GM12878 (cell line): ENCODE results near the gene APOBEC3B. TPM values are rescaled to one million over a fixed set of nuclear protein-coding genes. Genes with fewer than 3 reads are reported as not detected.

Source experiments
- ATF3 ChIP-seq: IDR thresholded peaks from 2 replicates; pipeline ENCODE4 v1.6.1; 2011; ENCODE audit warnings: low read depth, mild to moderate bottlenecking, low read length, moderate library complexity, borderline replicate concordance; ENCODE audit errors: extremely low read depth
- BHLHE40 ChIP-seq, 2 experiments: fragments of 450-650 bp in 1 of 2; IDR thresholded peaks; 2 replicates each; pipeline ENCODE4 v1.6.1; 2011 to 2017; ENCODE audit warnings: low read depth in 2 of 2, borderline replicate concordance in 1 of 2, improper control_type of control experiment in 1 of 2, low read length in 1 of 2, mild to moderate bottlenecking in 1 of 2
- CEBPB ChIP-seq, 2 experiments: fragments of 150-350 bp in 1 of 2; IDR thresholded peaks; 2 replicates each; pipeline ENCODE4 v1.6.1; 2012 to 2014; ENCODE audit warnings: low read depth in 2 of 2, low read length in 2 of 2, borderline replicate concordance in 1 of 2, inconsistent platforms in 1 of 2
- CREB1 ChIP-seq: IDR thresholded peaks from 2 replicates; pipeline ENCODE4 v1.6.1; 2012; ENCODE audit warnings: low read depth, mild to moderate bottlenecking, inconsistent platforms
- CREM ChIP-seq: IDR thresholded peaks from 2 replicates; pipeline ENCODE4 v1.6.1; 2014; ENCODE audit warnings: antibody characterized with exemption, low read depth
- GABPA ChIP-seq: IDR thresholded peaks from 2 replicates; pipeline ENCODE4 v1.6.1; 2014; ENCODE audit warnings: antibody characterized with exemption, low read depth, mild to moderate bottlenecking, inconsistent platforms
- HDGF ChIP-seq: fragments of 450-650 bp; IDR thresholded peaks from 2 replicates; pipeline ENCODE4 v1.6.1; 2016; ENCODE audit warnings: antibody characterized with exemption
- IKZF2 ChIP-seq, 2 experiments: fragments of 450-650 bp; IDR thresholded peaks; 2 replicates each; pipeline ENCODE4 v1.6.1; 2017; ENCODE audit warnings: mild to moderate bottlenecking in 2 of 2, moderate library complexity in 2 of 2
- MEF2A ChIP-seq: IDR thresholded peaks from 2 replicates; pipeline ENCODE4 v1.6.1; 2011; ENCODE audit warnings: low read depth, mild to moderate bottlenecking, low read length, moderate library complexity; ENCODE audit not compliant: insufficient read depth
- MEF2B ChIP-seq: fragments of 450-650 bp; IDR thresholded peaks from 2 replicates; pipeline ENCODE4 v1.6.1; 2018; ENCODE audit warnings: mild to moderate bottlenecking, moderate library complexity; ENCODE audit not compliant: partially characterized antibody, poor library complexity, severe bottlenecking
- MLLT1 ChIP-seq: fragments of 450-650 bp; IDR thresholded peaks from 2 replicates; pipeline ENCODE4 v1.6.1; 2016; ENCODE audit warnings: mild to moderate bottlenecking
- MTA2 ChIP-seq: fragments of 450-650 bp; IDR thresholded peaks from 2 replicates; pipeline ENCODE4 v1.6.1; 2016; ENCODE audit warnings: low read depth, mild to moderate bottlenecking, moderate library complexity
- NBN ChIP-seq: fragments of 450-650 bp; IDR thresholded peaks from 2 replicates; pipeline ENCODE4 v1.6.1; 2016
- NFIC ChIP-seq: IDR thresholded peaks from 2 replicates; pipeline ENCODE4 v1.6.1; 2012; ENCODE audit warnings: low read depth, mild to moderate bottlenecking, inconsistent platforms, low read length, moderate library complexity
- NR2F1 ChIP-seq: fragments of 450-650 bp; conservative IDR thresholded peaks from 2 replicates; pipeline ENCODE4 v1.6.1; 2017; ENCODE audit warnings: mild to moderate bottlenecking
- RELA ChIP-seq: fragments of 450-650 bp; IDR thresholded peaks from 2 replicates; pipeline ENCODE4 v1.8.0; 2014; ENCODE audit warnings: borderline replicate concordance; ENCODE audit not compliant: partially characterized antibody
- SMAD1 ChIP-seq: fragments of 450-650 bp; IDR thresholded peaks from 2 replicates; pipeline ENCODE4 v1.6.1; 2018; ENCODE audit warnings: mild to moderate bottlenecking, low read depth; ENCODE audit not compliant: partially characterized antibody
- SMARCA5 ChIP-seq: fragments of 450-650 bp; IDR thresholded peaks from 2 replicates; pipeline ENCODE4 v1.6.1; 2017; ENCODE audit warnings: mild to moderate bottlenecking
- SP1 ChIP-seq: IDR thresholded peaks from one replicate; pipeline ENCODE4 v1.6.1; 2011; ENCODE audit warnings: low read depth, low read length
- TBL1XR1 ChIP-seq: IDR thresholded peaks from 2 replicates; pipeline ENCODE4 v1.6.1; 2012; ENCODE audit warnings: low read depth, low read length, improper control_type of control experiment
- TCF3 ChIP-seq: IDR thresholded peaks from 2 replicates; pipeline ENCODE4 v1.6.1; 2012; ENCODE audit warnings: low read depth, mild to moderate bottlenecking, low read length, borderline replicate concordance; ENCODE audit not compliant: insufficient read depth
- TCF7 ChIP-seq: IDR thresholded peaks from 2 replicates; pipeline ENCODE4 v1.6.1; 2014; ENCODE audit warnings: antibody characterized with exemption, borderline replicate concordance
- ZNF207 ChIP-seq: fragments of 450-650 bp; IDR thresholded peaks from 2 replicates; pipeline ENCODE4 v1.6.1; 2014; ENCODE audit warnings: antibody characterized with exemption, mild to moderate bottlenecking, borderline replicate concordance
- ZNF384 ChIP-seq: IDR thresholded peaks from 2 replicates; pipeline ENCODE4 v1.6.1; 2012; ENCODE audit warnings: low read depth, mild to moderate bottlenecking, low read length, improper control_type of control experiment, borderline replicate concordance
- ZNF687 ChIP-seq: fragments of 450-650 bp; IDR thresholded peaks from 2 replicates; pipeline ENCODE4 v1.6.1; 2017; ENCODE audit warnings: mild to moderate bottlenecking, moderate library complexity
- polyA plus RNA-seq, 11 experiments: library from polyadenylated mRNA; depleted of rRNA in 4 of 11; unstranded in 6 of 11; stranded (reverse) in 5 of 11; fragments of >200 nt; fragmentation: Nextera tagmentation in 4 of 11; fragmentation: Illumina TruSeq in 1 of 11; extraction: Ambion mirVana in 4 of 11; extraction: Trizol in 1 of 11; gene quantifications; 1 replicate in 1 of 11; 2 replicates in 10 of 11; pipeline versions ENCODE4 v1.2.1 to v1.2.3, GENCODE V29; 2011 to 2016; ENCODE audit warnings: inconsistent platforms in 2 of 11, missing spikeins in 2 of 11, low read depth in 1 of 11
- total RNA-seq, 4 experiments: library from RNA; depleted of rRNA in 3 of 4; stranded (reverse); fragments of >200 nt in 3 of 4; fragmentation: Illumina TruSeq in 1 of 4; extraction: Trizol in 1 of 4; gene quantifications; 2 replicates each; pipeline versions ENCODE4 v1.2.1 to v1.2.3, GENCODE V29; 2013 to 2021

Gene APOBEC3B
- total and polyA plus RNA-seq, 10 of the 15 experiments (the other 5 are each of a cell fraction or from before 2014, with no cell fraction given), result 2.4 to 75.1 (median 30.9) TPM

- TF ChIP-seq IKZF2 (IDR thresholded peaks at IDR 0.05) (peak; percentile 97 to 99), HDGF (peak; percentile 92; the same call in 1 of the 2 replicates), ZNF384 (peak; percentile 86), CEBPB (IDR thresholded peaks at IDR 0.05; ENCODE audit: borderline replicate concordance in 1 of 2, low read depth in 2 of 2, low read length in 2 of 2) (peak; percentile 10 to 87; a peak in 1 of 4 replicates), NBN (peak; percentile 99), MEF2B (peak; percentile 86), ZNF687 (peak; percentile 49; the same call in 1 of the 2 replicates), SP1 (peak; percentile 47), ATF3 (peak; percentile 51; the same call in 1 of the 2 replicates), MLLT1 (peak; percentile 95), NFIC (peak; percentile 97), CREM (peak; percentile 92), GABPA (peak; percentile 69), SMAD1 (peak; percentile 26), ZNF207 (peak; percentile 32; the same call in 1 of the 2 replicates), TBL1XR1 (peak; percentile 98), TCF7 (peak; percentile 48; the same call in 1 of the 2 replicates), BHLHE40 (IDR thresholded peaks at IDR 0.05; ENCODE audit: borderline replicate concordance in 1 of 2, low read depth in 2 of 2, low read length in 1 of 2) (peak; percentile 92 to 96), TCF3 (peak; percentile 96), NR2F1 (peak; percentile 94), SMARCA5 (0 out of 2 replicates have a peak, but pooled peaks have one; percentile 10), RELA (peak; percentile 98), MEF2A (peak; percentile 98), MTA2 (peak; percentile 94), CREB1 (0 out of 2 replicates have a peak, but pooled peaks have one; percentile 37)
Measured at GRCh38 chr22:38984784-38985757, 2.9 kb downstream of the APOBEC3B start (continued).
